GM21737 (cell line): ENCODE results near the gene OSBPL2.

Source experiments
- ATAC-seq: cut with Tn5 transposase; IDR thresholded peaks from one replicate; pipeline ENCODE4 v1.9.1; 2021; ENCODE audit warnings: mild to moderate bottlenecking, moderate library complexity; ENCODE audit not compliant: unreplicated experiment

Gene OSBPL2

DNA sequence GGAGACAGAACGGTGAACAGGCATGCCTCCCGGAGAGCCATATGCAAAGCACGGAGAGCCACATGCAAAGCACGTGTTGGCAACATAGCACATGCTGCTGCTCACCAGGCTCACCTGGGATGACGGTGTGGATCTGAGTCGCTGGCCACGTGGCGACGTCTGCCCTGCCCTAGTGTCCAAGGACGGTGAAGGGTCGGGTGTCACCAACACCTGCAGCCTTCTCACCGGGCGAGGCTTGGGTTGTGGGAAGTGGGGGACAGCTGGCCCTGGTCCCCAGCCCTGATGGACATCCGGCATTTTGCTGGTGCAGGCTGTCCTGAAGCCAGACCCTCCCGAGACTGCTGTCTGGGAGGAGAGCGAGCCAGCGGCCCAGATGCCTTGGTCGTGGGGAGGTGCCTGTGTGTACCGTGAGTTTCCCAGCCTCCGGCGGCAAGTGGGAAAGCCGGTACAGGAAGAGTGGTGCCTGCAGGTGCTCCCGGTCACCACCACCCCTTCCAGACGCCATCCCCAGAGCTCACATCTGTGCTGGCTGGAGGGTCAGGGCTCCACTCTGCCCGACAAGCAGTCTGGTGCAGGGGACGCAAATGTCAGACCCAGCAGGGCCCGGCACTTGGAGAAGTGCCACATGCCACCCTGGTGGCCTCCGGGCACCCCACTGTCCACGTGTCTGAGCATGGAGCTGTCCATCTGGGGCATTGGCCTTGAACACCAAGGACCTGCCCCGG, 58.6 kb downstream of the OSBPL2 start:
- ATAC-seq: no peak

DNA sequence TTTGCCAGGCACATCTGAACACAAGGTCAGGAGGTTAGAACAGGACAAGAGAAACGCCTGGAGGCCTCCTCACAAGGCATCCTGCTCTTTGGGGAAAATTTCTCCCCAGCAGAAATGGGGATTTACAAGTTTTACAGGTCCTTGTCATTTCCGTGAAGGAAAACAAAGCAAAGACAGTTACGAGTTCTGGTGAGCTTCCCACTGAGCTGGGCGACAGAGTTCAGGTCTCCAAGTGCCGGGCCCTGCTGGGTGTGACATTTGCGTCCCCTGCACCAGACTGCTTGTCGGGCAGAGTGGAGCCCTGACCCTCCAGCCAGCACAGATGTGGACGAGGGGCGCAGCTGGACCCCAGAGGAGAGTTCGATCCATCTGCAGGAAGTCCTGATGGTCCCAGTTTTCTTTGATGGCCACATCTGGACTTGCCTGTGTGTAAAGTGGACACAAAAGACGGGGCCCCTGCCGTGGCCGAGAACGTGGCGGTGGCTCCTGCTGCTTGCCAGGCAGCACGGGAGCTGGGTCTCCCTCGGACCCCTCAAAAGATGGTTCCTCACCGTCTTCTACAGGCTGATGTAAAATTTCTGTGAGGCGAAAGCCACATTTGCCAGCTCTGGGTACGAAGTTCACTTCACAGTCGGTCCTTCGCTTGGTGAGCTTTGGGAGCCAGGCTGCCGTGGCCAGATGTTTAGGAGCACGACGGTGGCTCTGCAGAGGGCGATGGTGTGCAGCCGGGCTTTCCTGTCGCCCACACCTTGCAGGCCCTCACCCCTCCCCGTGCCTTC, 59.3 kb downstream of the OSBPL2 start:
- ATAC-seq: no peak

DNA sequence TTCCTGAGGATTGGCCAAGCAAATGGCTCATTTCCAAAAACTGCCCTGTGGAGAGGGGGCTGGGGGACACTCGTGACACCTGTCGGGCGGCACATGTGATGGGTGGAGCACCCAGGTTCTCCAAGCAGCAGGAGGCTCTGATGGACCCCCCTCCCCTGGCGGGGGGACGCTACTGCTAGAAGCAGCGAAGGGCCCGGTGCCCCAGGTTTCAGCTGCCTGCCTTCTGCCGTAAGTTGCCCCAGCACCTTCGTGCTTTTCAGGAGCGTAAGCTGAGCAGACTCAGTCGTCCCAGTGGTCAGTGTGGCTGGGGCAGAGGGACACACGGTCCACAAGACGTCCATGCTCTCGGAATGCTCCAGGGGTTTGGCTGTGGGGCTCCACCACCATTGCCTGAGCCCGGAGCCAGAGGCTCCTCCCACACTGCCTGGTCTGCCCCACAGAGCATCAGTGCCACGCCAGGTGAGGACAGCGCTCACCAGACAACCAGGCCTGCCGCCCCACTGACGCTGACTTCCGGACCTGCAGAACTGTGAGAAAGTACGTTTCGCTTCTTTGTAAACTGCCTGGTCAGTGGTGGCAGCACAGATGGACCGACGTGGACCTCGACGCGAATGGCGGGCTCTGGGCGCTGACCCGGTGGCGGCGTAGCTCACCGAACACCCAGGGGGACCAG, 60.4 kb downstream of the OSBPL2 start:
- no peak for ATAC-seq

DNA sequence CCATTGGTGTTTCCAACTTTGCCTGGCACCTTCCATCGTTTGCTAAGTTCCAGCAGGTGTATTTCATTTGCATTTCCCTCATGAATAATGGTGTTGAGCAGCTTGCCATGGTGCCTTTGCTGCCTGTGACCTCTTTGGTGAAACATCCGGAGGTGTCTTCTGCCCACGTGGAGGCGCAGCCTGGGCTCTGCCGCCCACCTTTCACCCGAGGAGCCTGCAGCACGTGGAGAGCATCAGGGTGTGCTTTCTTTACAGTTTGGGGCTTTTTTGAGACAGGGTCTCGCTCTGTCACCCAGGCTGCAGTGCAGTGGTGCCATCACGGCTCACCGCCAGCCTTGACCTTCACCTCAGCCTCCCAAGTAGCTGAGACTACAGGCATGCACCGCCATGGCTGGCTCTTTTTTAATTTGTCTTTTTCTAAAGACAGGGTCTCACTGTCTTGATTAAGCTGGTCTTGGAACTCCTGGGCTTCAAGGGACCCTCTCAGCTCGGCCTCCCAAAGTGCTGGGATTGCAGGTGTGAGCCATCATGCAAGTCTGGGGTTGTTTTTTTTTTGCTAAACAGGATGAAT, 61.4 kb downstream of the OSBPL2 start:
- no peak for ATAC-seq

DNA sequence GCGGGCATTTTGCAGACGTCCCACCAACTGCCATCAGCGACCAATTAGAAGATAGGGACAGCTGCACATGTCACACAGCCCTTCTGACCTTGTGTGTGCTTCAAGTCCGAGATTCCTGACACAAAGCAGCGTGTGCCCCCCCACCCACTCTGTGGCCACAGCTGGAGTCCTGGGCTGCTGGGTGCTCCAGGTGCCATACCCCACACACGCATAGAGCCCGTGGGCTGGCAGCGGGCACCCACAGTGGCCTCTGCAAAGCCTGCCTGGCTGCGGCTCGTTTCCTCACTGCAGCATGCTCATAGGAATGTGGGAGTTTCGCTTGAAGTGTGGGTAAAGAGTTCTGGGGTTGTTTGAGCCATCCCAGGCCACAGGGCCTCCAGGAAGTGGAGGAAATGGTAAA, 62.0 kb downstream of the OSBPL2 start:
- ATAC-seq: no peak

DNA sequence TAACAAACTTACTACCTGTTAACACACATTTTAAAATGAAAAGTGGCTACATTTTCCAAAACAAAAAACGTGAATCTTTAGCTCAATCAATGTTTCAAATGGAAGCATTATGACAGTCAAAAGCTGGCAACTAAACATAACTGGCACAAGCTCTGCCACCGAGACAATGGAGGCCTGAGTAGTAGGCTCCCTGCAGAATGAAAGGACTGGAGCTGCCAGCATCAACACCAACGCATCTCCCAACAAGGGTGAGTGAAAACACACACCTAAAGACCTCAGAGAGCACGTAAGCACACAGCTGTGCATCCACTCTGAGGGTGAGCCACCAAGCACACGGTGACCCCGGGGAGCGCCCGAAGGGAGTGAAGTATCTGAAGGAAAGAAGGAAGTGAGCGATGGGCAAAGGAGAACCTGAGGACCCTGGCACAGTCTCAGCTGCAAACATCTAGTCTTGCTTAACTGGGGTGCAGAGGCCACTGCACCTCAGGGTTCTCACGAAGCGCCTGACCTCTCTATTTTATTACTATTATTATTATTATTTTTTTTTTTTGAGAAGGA, 62.9 kb downstream of the OSBPL2 start:
- no peak for ATAC-seq

DNA sequence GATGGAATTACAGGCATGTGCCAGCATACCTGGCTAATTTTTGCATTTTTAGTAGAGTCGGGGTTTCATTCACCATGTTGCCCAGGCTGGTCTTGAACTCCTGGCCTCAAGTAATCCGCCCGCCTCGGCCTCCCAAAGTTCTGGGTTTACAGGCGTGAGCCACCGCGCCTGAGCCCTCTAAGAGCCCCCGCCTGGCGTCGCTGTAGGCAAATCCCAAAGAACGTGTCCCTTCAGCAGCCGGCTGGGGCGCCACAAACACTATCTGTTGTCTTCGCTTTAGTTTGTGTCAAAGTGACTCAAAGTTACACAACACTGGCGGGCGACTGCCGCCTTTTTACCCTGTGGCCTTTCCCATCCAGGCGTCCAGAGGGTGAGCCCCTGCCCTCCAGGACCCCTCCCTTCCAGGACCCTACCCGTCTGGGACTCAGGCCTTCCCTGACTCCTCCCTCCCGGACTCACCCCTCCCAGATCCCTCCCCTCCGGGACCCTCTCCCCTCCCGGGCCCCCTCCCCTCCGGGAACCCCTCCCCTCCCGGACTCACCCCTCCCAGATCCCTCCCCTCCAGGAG, 63.5 kb downstream of the OSBPL2 start:
- peak; percentile 34 for ATAC-seq

DNA sequence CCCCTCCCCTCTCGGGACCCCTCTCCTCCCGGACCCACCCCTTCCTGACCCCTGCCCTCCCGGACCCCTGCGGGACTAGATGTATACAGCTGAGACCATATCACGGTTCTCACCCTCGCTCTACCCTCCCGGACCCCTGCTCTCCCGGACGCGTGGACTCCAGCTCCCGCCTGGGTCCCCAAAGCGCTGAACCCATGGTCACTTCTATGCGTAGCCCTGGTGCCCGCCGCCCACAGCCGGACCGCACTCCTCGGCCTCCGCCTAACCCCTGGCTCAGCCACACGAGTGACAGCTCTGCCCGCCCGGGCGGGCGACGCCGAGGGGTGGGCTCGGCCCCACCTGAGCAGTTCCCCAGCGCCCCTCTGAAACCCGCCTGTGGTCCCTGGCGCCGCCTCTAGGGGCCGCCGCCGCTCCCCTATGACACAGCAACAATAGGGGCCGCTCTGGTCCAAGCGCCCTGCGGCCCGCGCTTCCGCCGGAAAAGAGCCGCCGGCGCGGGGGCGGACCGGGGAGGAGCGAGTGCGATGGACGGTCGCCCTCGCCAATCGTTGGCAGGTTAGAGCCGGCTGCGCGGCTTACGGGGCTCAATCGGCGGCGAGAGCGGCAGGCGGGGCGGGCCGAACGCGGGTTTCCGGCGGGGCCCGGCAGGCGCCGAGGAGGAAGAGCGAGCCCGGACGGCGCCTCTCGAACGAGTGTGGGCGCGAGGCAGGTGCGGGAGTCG, 64.2 kb downstream of the OSBPL2 start, which contains the start of gene ADRM1:
TSS of gene ADRM1 (plus strand) at position 657 of the 721 bp plus-strand sequence. CDS start 572 bp downstream, outside the sequence.
- peak; percentile 80 for ATAC-seq

DNA sequence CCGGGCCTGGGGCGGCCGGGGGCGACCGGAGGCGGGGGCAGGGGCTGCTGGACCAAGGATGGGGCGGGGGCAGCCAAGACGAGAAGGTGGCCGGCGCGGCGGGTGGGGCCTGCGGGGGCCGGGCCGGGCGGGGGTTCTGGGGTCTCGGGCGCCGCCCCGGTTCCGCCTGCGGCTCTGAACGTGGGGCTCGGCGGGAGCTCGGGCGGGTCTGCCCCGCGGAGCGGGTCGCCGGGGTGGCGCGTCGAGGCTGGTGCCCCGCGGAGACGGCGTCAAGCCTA, 64.7 kb downstream of the OSBPL2 start:
- no peak for ATAC-seq

DNA sequence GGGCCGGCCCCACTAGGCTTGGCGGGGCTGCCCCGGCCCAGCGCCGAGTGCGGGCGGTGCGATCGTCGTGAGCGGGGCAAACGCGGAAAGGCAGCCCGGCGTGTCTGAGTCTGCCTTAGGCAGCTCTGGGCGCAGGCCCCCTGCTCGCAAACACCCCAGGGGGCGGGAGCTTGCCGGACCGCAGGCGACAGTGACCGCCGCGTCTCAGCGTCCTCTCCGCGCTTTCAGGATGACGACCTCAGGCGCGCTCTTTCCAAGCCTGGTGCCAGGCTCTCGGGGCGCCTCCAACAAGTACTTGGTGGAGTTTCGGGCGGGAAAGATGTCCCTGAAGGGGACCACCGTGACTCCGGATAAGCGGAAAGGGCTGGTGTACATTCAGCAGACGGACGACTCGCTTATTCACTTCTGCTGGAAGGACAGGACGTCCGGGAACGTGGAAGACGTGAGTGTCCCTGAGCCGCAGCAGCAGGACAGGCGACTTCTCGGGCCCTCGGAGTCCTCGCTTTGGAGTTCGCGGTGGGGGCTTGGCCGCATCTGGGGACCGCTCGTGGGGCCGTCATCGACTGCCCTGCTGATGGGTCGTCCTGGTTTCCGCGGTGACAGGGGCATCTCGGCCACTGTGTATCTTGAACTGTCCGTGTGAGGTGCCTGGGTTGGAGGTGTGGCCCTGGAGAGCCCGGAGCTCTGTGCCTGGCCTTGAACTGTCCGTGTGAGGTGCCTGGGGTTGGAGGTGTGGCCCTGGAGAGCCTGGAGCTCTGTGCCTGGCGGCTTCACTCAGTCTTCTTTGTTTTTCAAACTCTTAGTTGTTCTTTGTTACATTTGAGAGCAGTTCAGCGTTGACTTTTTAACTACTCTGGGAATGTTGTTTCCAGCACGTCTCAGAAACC, 65.3 kb downstream of the OSBPL2 start:
- peak; percentile 3 for ATAC-seq

DNA sequence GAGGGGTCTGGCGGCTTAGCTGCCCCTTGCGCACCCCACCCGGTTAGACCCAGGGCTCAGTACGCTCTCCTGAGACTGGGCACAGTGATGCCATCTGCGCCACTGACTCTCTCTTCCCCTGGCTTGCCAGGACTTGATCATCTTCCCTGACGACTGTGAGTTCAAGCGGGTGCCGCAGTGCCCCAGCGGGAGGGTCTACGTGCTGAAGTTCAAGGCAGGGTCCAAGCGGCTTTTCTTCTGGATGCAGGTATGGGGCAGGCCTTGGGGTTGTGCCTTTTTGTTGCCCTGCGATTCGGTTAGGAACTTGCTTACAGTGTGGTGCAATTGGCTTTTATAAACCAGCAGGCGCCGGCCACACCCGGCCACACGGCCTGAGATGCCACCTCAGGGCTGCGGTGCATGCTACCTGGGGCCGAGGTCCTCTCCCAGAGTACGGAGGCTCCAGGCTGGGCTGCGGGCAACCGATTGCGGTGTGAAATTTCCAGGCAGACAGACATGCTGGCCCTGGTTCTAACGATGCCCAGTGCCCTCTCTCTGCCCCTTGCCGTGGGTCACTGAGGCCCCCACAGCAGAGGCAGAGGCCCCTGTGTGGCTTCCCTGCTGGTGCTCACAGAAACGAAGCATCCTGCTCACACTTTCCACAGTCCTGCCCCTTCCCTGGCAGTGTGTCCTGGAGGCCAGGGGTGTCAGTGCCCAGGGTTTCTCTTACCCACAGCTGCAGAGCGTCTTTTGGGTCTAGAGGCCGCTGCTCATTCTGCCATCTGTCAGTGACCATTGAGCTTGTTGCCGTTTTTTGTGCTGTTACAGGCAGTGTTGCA, 66.2 kb downstream of the OSBPL2 start:
- ATAC-seq: no peak

DNA sequence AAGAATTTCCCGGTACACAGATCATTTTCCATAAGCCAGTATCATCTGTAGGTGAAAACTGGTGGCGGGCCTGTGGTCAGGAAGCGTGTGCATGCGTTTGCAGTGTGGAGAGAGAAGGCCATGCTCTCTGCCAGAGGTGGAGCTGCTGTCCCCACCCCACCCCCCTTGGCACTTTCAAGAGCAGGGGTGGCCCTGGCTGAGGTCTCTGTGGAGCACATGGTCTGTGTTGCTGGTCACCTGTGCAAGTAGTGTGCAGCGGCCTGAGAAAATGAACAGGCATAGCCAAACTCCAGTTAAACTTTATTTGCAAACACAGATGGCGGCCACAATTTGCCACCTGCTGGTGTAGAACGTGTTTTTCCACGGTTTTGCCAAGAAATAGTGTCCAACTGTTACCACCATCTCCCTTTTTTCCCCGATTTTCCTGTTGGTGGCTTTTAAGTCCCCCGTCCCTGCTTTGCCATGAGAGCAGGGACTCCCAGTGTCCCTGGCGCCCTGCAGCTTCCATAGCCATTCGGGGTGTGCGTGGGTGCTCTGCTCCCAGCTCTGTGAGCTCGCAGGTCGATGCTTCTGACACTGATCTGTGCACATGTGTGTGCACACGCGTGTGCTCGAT, 66.9 kb downstream of the OSBPL2 start:
- ATAC-seq: no peak

DNA sequence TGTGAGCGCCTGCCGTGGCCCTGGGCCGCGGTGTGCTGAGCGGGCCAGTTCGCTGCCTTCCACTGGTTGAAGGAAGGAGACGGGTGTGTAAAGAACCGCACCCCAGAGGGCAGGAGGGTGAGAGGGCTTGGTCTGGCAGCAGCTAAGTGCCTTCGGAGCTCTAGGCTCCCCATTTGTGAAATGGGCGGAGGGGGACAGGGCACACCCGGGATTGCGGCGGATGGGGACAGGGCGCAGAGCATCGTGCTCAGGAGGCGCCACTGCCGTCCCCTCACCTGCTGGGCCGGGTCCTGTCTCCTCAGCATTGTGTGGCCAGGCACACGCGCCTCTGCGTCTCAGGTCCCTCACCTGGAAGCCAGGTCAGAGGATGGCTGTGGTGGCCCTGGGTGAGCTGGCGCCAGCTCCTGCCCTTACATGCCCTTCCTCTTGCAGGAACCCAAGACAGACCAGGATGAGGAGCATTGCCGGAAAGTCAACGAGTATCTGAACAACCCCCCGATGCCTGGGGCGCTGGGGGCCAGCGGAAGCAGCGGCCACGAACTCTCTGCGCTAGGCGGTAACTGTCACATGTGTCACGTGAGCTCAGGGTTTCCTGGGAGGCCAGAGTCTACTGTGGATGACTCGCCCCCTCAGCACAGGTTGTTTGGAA, 67.6 kb downstream of the OSBPL2 start:
- ATAC-seq: no peak

DNA sequence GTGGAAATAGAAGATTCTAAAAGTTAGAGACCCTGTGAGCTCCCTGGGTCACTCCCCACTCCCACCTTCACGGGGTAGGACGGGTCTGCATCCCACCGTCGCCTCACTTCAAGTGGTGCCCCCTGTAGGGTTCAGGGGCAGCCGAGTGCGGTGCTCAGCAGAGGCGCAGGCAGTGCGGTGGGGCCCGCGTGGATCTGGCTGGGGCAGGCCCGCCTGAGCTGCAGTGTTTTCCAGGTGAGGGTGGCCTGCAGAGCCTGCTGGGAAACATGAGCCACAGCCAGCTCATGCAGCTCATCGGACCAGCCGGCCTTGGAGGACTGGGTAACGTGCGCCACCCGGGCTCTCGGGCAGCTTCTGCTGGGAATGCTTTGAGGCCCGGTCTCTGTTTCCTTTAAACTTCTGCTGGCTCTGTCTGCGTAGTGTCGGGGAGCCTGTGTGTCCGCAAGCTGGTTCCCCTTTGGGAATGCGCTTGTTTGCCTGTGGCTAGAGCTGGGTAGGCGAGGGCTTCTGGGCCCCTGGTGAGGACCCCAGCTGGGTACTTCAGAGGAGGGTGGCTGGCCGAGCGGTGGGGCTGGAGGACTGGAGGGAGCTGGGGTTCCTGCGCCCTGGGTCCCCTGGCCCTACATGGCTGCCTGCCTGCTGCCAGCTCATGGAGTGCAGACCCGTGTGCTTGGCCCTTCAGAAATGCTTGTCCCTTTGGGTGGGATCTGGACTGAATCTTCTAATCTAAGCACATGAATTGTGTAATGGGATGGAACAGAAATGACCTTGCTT, 68.3 kb downstream of the OSBPL2 start:
- no peak for ATAC-seq

DNA sequence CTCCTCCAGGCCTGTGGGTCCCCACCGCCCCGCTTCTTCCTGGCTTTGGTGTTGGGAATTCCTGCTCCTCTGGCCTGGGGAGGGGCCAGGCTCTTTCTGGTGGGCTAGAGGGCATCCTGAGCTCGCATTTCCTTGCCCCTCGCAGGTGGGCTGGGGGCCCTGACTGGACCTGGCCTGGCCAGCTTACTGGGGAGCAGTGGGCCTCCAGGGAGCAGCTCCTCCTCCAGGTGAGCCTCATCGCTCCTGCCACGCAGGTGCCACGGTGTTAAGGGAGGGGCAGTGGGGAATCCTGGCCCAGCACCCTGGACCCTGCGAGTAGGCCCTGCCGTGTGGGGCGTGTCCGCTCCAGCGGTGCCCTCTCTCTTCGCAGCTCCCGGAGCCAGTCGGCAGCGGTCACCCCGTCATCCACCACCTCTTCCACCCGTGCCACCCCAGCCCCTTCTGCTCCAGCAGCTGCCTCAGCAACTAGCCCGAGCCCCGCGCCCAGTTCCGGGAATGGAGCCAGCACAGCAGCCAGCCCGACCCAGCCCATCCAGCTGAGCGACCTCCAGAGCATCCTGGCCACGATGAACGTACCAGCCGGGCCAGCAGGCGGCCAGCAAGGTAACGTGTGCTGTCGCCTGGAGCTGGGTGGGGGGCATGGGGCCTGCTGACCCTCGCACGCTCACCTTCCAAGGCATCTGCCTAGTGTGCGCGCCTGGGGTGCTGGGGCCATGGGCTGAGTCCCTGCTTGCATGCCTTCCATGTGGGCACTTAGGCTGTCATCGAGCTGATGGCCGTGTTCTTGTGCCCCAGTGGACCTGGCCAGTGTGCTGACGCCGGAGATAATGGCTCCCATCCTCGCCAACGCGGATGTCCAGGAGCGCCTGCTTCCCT, 69.1 kb downstream of the OSBPL2 start:
- ATAC-seq: no peak
